Peyer's patch (tissue), 4 donors: ENCODE results near the gene SLC5A6.

Experiments used
- POLR2A ChIP-seq, 2 donors: fragments of 450-650 bp; IDR thresholded peaks; one replicate each; pipeline ENCODE4 v1.5.1; 2017; ENCODE audit warnings: antibody characterized with exemption in 2 of 2, mild to moderate bottlenecking in 2 of 2, moderate library complexity in 2 of 2
- TF ChIP-seq, protein P1 (sequence below), 6 experiments: fragments of 450-650 bp in 4 of 6; fragments of 200-600 bp in 2 of 6; sonication (generic) in 1 of 6; IDR thresholded peaks; one replicate each; pipeline ENCODE4 v1.5.1; 2017 to 2019; ENCODE audit warnings: antibody characterized with exemption in 6 of 6, mild to moderate bottlenecking in 3 of 6, moderate library complexity in 1 of 6

DNA sequence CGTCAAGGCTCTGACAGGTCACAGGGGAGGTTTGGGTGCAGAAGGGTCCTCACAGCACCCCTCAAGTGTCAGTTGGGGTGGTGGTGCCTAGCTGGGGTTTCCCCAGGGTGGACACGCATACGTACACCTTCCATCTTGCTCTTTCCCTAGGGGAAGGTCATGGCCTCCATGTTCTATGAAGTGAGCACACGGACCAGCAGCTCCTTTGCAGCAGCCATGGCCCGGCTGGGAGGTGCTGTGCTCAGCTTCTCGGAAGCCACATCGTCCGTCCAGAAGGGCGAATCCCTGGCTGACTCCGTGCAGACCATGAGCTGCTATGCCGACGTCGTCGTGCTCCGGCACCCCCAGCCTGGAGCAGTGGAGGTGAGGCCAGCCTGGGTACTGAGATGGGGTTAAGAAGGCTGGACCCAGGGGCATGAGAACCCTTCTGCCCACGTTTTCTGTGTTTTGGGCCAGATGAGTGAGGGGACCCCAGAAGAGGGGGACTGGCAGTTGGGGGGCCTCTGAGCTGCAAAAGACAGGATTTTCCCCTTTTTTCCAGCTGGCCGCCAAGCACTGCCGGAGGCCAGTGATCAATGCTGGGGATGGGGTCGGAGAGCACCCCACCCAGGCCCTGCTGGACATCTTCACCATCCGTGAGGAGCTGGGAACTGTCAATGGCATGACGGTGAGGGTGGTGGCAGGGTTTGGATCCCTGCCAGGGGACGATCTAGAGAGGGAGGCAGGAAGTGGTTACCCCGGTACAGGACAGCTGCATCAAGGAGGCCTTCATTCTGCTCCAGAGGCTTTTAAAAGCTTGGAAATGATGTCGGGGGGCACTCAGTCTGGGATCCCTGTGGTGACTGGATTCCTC, 29.9 kb upstream of the SLC5A6 start:
- no peak for TF ChIP-seq POLR2A (IDR thresholded peaks at IDR 0.05)
- TF ChIP-seq, protein P1, sequence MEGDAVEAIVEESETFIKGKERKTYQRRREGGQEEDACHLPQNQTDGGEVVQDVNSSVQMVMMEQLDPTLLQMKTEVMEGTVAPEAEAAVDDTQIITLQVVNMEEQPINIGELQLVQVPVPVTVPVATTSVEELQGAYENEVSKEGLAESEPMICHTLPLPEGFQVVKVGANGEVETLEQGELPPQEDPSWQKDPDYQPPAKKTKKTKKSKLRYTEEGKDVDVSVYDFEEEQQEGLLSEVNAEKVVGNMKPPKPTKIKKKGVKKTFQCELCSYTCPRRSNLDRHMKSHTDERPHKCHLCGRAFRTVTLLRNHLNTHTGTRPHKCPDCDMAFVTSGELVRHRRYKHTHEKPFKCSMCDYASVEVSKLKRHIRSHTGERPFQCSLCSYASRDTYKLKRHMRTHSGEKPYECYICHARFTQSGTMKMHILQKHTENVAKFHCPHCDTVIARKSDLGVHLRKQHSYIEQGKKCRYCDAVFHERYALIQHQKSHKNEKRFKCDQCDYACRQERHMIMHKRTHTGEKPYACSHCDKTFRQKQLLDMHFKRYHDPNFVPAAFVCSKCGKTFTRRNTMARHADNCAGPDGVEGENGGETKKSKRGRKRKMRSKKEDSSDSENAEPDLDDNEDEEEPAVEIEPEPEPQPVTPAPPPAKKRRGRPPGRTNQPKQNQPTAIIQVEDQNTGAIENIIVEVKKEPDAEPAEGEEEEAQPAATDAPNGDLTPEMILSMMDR (IDR thresholded peaks at IDR 0.05), result no peak
